ENCODE data around the gene TFDP1.

Gene TFDP1

DNA sequence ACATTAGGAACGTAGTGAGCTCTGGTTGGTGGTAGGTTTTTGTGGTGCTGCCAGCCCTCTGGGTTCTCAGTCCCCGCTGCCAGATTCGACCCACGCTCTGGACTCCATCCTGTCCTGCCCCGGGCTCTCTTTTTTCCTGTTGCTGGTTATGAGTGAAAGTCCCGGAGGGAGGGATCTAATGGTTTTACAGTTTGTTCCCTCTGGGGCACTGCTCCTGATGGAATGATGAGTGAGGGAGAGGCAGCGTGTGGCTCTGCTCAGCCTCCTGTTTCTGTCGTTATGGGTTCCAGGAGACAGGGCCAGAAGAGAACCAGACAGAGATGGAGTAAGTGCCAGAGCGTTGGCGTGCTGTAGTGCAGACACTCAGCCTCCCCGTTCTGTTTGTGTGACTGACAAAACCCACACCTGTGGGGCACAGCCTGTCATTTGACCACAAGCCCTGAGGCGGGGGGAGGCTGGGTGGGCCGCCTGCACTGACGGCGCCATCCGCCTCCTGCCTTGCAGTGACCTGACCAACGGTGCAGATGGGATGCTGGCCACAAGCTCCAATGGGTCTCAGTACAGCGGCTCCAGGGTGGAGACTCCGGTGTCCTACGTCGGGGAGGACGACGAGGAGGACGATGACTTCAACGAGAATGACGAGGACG lies 55.2 kb downstream of the TFDP1 start:
- ATAC-seq (ENCODE audit: insufficient read depth, low read depth) (no peak), DNase-seq (no peak)
- TF ChIP-seq, protein P1, sequence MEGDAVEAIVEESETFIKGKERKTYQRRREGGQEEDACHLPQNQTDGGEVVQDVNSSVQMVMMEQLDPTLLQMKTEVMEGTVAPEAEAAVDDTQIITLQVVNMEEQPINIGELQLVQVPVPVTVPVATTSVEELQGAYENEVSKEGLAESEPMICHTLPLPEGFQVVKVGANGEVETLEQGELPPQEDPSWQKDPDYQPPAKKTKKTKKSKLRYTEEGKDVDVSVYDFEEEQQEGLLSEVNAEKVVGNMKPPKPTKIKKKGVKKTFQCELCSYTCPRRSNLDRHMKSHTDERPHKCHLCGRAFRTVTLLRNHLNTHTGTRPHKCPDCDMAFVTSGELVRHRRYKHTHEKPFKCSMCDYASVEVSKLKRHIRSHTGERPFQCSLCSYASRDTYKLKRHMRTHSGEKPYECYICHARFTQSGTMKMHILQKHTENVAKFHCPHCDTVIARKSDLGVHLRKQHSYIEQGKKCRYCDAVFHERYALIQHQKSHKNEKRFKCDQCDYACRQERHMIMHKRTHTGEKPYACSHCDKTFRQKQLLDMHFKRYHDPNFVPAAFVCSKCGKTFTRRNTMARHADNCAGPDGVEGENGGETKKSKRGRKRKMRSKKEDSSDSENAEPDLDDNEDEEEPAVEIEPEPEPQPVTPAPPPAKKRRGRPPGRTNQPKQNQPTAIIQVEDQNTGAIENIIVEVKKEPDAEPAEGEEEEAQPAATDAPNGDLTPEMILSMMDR (IDR thresholded peaks at IDR 0.05; ENCODE audit: borderline replicate concordance, extremely low read depth, low read length, poor library complexity, severe bottlenecking), result no peak
- TF ChIP-seq EZH2 (IDR thresholded peaks at IDR 0.05; ENCODE audit: borderline replicate concordance, low read depth, low read length, severe bottlenecking), result no peak
- H3K4me2 ChIP-seq (ENCODE audit: insufficient read depth, low read length), result no peak overlapping the region
- H3K27ac ChIP-seq (ENCODE audit: low read length), result no peak overlapping the region
- H3K9me3 ChIP-seq (ENCODE audit: insufficient read depth, low read length, severe bottlenecking), result no peaks in the 10 kb centered on the region
- H3K36me3 ChIP-seq (ENCODE audit: insufficient read depth, low read length), result peaks cover 74% of the 10 kb centered on the region
- no peaks in the 10 kb centered on the region for H3K27me3 ChIP-seq (ENCODE audit: insufficient read depth, low read length, poor library complexity)
- no peak overlapping the region for H2AFZ ChIP-seq (ENCODE audit: low read depth, low read length)
- no peak overlapping the region for H3K4me3 ChIP-seq (ENCODE audit: low read depth in 1 of 2, low read length in 2 of 2)
- H4K20me1 ChIP-seq (ENCODE audit: insufficient read depth, low read length), result peaks cover 35% of the 10 kb centered on the region
- H3K9ac ChIP-seq (ENCODE audit: low read depth, low read length), result no peak overlapping the region
- H3K4me1 ChIP-seq (ENCODE audit: insufficient read depth, low read length), result no peaks in the 10 kb centered on the region
- H3K79me2 ChIP-seq (ENCODE audit: insufficient read depth, low read length), result no peaks in the 10 kb centered on the region

DNA sequence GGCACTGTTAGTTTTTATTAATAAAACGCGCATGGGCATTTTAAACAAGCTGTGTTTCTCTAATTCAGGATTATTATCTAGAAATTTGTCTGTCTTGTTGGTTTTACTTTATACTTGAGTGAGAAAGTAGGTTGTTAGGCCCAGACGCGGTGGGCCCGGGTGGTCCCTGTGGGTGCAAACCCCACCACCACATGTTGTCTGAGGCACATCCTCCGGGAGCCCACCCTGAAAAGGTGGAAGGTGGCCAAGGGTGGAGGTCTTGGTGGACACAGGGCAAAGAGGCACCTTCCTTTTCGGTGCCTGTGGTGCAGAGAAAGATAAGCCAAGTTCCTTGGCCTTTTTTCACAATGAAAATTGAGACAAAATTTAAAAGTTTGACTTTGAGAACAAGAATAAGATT lies 56.9 kb downstream of the TFDP1 start:
- no peak overlapping the region for H3K27ac ChIP-seq (ENCODE audit: low read length)
- no peak overlapping the region for H3K4me3 ChIP-seq (ENCODE audit: low read depth in 1 of 2, low read length in 2 of 2)
- peaks cover 19% of the 10 kb centered on the region for H4K20me1 ChIP-seq (ENCODE audit: insufficient read depth, low read length)
- no peak overlapping the region for H3K9ac ChIP-seq (ENCODE audit: low read depth, low read length)
- H3K4me2 ChIP-seq (ENCODE audit: insufficient read depth, low read length), result no peak overlapping the region
- H3K4me1 ChIP-seq (ENCODE audit: insufficient read depth, low read length), result no peaks in the 10 kb centered on the region
- H2AFZ ChIP-seq (ENCODE audit: low read depth, low read length), result no peak overlapping the region
- H3K36me3 ChIP-seq (ENCODE audit: insufficient read depth, low read length), result peaks cover 57% of the 10 kb centered on the region
- H3K27me3 ChIP-seq (ENCODE audit: insufficient read depth, low read length, poor library complexity), result no peaks in the 10 kb centered on the region
- no peaks in the 10 kb centered on the region for H3K79me2 ChIP-seq (ENCODE audit: insufficient read depth, low read length)
- ATAC-seq (ENCODE audit: insufficient read depth, low read depth) (no peak), DNase-seq (no peak)
- TF ChIP-seq EZH2 (IDR thresholded peaks at IDR 0.05; ENCODE audit: borderline replicate concordance, low read depth, low read length, severe bottlenecking), result no peak
- TF ChIP-seq, protein P1 (IDR thresholded peaks at IDR 0.05; ENCODE audit: borderline replicate concordance, extremely low read depth, low read length, poor library complexity, severe bottlenecking), result no peak
- H3K9me3 ChIP-seq (ENCODE audit: insufficient read depth, low read length, severe bottlenecking), result no peaks in the 10 kb centered on the region

DNA sequence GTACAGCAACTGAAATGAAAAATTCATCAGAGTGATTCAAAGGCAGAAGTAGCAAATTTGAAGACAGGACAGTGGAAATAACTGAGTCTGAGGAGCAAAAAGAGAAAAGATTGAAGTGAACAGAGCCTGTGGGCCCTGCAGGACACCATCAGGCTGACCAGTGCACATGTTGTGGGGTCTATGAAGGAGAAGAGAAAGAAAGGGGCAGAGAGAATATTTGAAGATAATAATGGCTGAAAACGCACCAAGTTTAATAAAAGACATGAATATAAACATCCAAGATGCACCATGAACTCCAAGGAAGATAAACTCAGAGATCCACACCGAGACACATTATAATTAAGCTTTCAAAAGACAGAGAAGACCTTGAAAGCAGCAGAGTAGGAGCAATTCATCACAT lies 58.0 kb downstream of the TFDP1 start:
- no peak overlapping the region for H3K4me3 ChIP-seq (ENCODE audit: low read depth in 1 of 2, low read length in 2 of 2)
- ATAC-seq (ENCODE audit: insufficient read depth, low read depth), result no peak
- H3K9me3 ChIP-seq (ENCODE audit: insufficient read depth, low read length, severe bottlenecking), result no peaks in the 10 kb centered on the region
- H3K4me1 ChIP-seq (ENCODE audit: insufficient read depth, low read length), result no peaks in the 10 kb centered on the region
- no peaks in the 10 kb centered on the region for H3K27me3 ChIP-seq (ENCODE audit: insufficient read depth, low read length, poor library complexity)
- no peak for DNase-seq
- H3K36me3 ChIP-seq (ENCODE audit: insufficient read depth, low read length), result peaks cover 46% of the 10 kb centered on the region
- H3K27ac ChIP-seq (ENCODE audit: low read length), result no peak overlapping the region
- no peak overlapping the region for H3K9ac ChIP-seq (ENCODE audit: low read depth, low read length)
- TF ChIP-seq, protein P1 (IDR thresholded peaks at IDR 0.05; ENCODE audit: borderline replicate concordance, extremely low read depth, low read length, poor library complexity, severe bottlenecking), result no peak
- TF ChIP-seq EZH2 (IDR thresholded peaks at IDR 0.05; ENCODE audit: borderline replicate concordance, low read depth, low read length, severe bottlenecking), result no peak
- H3K79me2 ChIP-seq (ENCODE audit: insufficient read depth, low read length), result no peaks in the 10 kb centered on the region
- H2AFZ ChIP-seq (ENCODE audit: low read depth, low read length), result no peak overlapping the region
- peaks cover 17% of the 10 kb centered on the region for H4K20me1 ChIP-seq (ENCODE audit: insufficient read depth, low read length)
- no peak overlapping the region for H3K4me2 ChIP-seq (ENCODE audit: insufficient read depth, low read length)
